ENCODE results near the gene HDAC10. TPM values are rescaled to one million over a fixed set of nuclear protein-coding genes. Genes with fewer than 3 reads are reported as not detected.
A peak's percentile ranks its signal among the peaks of the same experiment; 100 is the strongest.

The HDAC10 gene
- total RNA-seq, 1 donor from 2014 or later, result 24.4 TPM

DNA sequence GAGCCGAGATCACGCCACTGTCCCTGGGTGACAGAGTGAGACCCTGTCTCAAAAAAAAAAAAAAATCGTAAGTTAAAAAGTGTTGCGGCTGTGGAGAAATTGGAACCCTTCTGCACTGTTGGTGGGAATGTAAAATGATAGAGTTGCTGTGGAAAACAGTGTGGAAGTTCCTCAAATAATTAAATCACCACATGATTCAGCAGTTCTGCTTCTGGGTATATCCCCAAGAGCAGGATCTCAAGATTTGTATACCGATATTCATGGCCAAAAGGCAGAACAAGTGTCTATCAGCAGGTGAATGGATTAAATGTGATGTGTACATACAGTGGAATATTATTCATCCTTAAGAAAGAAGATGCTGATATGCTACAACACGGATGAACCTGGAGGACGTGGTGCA, 46.5 kb downstream of the HDAC10 start:
- DNase-seq (ENCODE audit: low spot score), result no peak

DNA sequence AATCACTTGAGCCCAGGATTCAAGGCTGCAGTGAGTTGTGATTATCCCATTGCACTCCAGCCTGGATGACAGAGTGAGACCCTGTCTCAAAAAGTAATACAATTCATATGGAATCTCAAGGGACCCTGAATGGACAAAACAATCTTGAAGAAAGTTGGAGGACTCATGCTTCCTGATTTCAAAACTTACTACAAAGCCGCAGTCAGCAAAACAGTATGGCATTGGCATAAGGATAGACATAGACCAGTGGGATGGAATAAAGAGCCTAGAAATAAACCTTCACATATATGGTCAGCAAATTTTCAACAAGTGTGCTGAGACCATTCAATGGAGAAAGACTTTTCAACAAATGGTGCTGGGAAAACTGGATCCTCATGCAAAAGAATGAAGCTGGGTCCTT, 47.8 kb downstream of the HDAC10 start:
- no peak for DNase-seq (ENCODE audit: low spot score)

DNA sequence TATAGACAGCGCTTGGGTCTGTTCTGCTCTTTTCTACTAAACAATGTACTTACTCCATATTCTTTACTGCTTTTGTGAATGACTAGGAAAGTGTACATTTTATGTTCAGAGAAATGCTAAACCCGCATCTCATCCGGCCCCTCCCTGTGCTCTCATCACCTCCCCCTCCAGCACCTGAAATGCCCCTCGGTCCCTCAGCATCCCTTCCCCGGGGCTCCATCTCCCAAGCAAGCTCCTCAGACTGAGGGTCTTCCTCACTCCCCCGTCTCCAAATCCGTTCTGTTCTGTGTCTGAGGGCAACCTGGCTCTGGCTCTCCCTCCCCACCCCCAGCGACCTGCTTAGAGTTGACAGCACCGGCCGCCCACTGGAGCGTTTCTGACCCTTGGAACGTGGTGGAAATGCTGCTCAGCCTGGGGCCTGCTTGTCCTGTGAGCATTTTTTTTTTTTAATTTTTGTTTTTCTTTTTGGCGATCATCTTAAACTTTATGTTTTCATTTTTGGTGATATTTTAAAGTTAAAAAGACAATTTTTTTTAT, 48.9 kb downstream of the HDAC10 start:
- DNase-seq (ENCODE audit: low spot score), result no peak

- DNase-seq (ENCODE audit: low spot score), result no peak
Observed at GRCh38 chr22:50201191-50202129, 49.6 kb downstream of the HDAC10 start.

DNA sequence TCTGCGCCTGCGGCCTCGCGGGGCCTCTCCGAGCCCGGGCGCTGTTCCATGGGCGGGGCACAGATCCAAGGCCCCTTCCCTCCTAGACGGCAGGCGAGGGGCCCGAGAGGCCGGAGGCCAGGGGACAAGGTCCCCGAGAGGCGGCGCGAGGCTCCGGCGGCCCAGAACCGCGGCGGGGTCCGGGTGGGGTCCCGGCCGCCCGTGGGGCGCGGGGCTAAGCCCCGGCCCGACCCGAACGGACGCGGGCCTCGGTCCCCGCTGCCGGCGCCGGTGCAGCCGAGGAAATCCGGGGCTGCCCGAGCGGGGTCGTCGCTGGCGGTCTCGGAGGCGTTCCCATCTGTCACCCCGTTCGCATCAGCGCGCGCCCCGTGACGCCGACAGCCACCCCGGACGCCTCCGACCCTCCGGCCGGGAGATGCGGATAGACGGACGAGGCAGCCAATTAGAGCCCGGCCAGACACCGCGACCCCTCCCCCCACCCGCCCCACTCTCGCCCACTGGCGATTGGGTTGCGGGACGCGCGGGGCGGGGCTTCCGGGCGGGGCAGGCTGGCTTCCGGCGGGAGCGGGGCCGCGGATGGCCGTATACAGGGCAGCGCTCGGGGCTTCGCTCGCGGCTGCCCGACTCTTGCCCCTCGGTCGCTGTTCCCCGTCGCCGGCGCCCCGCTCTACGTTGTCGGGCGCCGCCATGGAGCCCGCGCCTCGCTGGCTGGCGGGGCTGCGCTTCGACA, 50.4 kb downstream of the HDAC10 start, which contains the start of gene SELENOO:
Gene SELENOO (plus strand): TSS at position 551 of the 730 bp plus-strand sequence. CDS start 26 bp downstream, at position 577.
- peak; percentile 98 for DNase-seq (ENCODE audit: low spot score)

DNA sequence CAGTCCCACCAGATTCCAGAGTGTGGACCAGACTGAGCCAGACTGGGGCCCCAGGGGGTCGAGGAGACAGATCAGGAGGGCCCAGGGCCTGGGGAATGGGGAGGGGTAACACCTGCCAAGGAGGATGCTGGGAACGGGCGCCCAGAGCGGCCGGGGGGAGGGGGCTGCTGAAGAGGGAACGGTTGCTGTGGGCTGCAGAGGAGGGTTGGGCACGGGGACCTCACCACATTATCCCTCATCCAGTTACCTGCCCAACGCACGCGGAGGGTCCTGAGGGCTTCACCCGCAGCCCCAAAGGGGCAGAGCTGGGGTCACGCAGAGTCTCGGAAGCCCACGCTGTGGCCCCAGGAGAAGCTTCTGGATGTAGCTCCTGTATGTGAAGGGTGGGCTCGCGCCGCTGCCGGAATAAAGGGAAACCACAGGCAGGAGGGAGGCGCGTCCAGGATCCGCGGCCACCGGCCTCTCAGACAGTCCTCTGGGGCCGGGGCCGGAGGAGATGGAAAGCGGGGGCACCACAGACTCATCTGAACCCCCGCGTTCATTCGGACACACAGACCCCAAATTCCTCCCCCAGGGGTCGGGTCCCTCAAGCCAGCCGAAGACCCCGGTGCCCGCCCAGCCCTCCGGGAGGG, 51.1 kb downstream of the HDAC10 start:
- no peak for DNase-seq (ENCODE audit: low spot score)

DNA sequence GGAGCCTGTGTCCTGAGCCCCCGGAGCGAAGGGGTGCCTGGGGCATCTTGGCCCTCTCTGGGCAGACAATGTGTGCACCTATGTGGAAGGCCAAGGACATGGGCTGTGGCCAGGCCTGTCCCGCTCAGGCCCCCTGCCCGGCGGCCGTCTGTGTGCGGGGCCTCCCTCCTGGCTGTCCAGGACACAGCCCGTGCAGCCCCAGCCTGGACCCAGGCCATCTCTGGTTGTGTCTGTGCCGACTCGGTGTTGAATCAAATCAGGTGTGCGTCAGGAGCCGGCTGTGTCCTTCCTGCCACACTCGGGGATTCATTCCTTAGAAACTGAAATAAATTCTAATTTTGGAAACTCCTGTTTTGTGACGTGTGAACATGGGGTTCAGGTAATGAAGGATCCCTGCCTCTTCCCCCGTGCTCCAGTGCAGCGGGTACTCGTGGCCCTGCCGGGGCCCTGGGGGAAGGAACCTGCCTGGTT, 51.8 kb downstream of the HDAC10 start:
- DNase-seq (ENCODE audit: low spot score), result no peak

DNA sequence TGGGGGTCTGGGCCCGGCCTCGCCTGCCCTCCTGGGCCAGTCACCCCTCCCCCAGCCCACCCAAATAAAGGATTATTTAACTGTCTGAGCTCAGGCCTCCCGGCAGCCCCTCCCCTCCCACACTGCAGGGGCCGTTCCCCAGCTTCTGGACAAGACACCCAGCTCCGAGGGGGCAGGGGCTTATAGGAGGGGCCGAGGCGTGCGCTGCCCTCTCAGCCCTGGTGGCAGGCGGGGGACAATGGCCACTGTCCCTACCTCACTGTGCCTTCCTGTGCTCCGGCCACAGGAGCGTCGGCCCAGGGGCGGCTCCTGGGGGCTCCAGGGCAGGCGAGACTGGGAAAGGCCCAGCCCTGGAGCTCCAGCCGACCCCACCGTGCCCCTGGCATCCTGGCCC, 52.4 kb downstream of the HDAC10 start:
- DNase-seq (ENCODE audit: low spot score), result no peak

DNA sequence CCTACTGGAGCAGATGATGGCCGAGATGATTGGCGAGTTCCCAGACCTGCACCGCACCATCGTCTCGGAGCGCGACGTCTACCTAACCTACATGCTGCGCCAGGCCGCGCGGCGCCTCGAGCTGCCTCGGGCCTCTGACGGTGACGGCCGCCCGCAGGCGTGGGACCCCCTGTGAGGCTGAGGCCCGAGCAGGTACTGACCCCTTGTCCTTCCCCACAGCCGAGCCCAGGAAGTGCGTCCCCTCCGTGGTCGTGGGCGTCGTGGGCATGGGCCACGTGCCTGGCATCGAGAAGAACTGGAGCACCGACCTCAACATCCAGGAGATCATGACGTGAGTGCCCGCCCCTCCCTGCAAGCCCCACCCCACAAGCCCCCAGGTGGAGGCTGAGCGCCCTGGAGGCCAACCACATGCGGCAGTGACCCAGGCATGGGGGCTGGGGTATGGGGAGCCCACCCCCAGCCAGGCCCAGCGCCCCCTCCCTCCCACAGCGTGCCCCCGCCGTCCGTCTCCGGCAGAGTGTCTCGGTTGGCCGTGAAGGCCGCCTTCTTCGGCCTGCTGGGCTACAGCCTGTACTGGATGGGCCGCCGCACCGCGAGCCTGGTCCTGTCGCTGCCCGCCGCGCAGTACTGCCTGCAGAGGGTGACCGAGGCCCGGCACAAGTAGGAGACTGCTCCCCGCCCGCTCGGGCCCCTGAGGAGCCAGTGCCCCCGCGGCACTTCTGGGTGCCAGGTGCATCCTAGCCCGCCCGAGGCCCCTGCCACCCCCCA, 53.0 kb downstream of the HDAC10 start:
- DNase-seq (ENCODE audit: low spot score), result no peak

GRCh38 chr22:50197000-50197800, 53.9 kb downstream of the HDAC10 start:
- no peak for DNase-seq (ENCODE audit: low spot score)

DNA sequence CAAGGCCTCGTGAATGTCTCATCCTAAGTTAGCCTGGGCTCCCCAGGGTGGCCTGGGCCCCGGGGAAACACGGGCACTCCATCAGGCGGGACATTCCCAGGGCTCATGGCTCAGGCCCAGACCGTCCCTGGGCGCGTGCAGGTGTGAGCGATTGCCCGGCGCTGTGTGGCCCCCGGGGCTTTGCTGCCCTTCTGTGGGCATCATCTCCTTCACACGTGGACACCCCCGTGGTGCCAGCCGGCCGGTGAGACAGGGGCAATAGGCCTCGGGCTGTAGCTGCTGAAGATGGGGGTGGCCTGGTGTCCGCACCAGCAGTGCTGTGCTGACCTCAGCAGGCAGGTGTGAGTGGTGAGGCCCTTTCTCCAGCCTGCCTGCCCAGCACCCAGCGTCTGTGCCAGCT, 54.8 kb downstream of the HDAC10 start:
- no peak for DNase-seq (ENCODE audit: low spot score)

Other genes with a start within 250 kb of the HDAC10 start
- not detected for gene IL17REL, start 238.5 kb downstream of the HDAC10 start, total RNA-seq
- gene TTLL8, start 193.0 kb downstream of the HDAC10 start, total RNA-seq, result not detected
- 0.26 TPM for gene MLC1, start 165.8 kb downstream of the HDAC10 start, total RNA-seq
- gene MOV10L1, start 161.3 kb downstream of the HDAC10 start, total RNA-seq, result 0.87 TPM
- 1.9 TPM for gene PANX2, start 80.5 kb downstream of the HDAC10 start, total RNA-seq
- 42.3 TPM for gene TRABD, start 65.4 kb downstream of the HDAC10 start, total RNA-seq
- gene SELENOO, start 50.3 kb downstream of the HDAC10 start, total RNA-seq, result 23.8 TPM
- 27.6 TPM for gene TUBGCP6, start 6.2 kb downstream of the HDAC10 start, total RNA-seq
- 20.0 TPM for gene MAPK12, start 10.4 kb upstream of the HDAC10 start, total RNA-seq
- 24.2 TPM for gene MAPK11, start 19.1 kb upstream of the HDAC10 start, total RNA-seq
- 108 TPM for gene PLXNB2, start 56.4 kb upstream of the HDAC10 start, total RNA-seq
- gene DENND6B, start 75.7 kb upstream of the HDAC10 start, total RNA-seq, result 2.2 TPM
- 45.3 TPM for gene PPP6R2, start 92.1 kb upstream of the HDAC10 start, total RNA-seq
- 74.3 TPM for gene SBF1, start 223.8 kb upstream of the HDAC10 start, total RNA-seq
- gene ADM2, start 230.3 kb upstream of the HDAC10 start, total RNA-seq, result 0.42 TPM
- not detected for gene MIOX, start 235.6 kb upstream of the HDAC10 start, total RNA-seq